Suppressor macrophage treated with lipopolysaccharide for 4 hours (primary cell): Measurements from ENCODE around the gene PBX1.

Experiments
- DNase-seq: peaks from one replicate; pipeline ENCODE4 v3.0.0-alpha.2; 2020

The PBX1 gene

GRCh38 chr1:164843743-164844500 lies 284.9 kb downstream of the PBX1 start:
- no peak for DNase-seq

DNA sequence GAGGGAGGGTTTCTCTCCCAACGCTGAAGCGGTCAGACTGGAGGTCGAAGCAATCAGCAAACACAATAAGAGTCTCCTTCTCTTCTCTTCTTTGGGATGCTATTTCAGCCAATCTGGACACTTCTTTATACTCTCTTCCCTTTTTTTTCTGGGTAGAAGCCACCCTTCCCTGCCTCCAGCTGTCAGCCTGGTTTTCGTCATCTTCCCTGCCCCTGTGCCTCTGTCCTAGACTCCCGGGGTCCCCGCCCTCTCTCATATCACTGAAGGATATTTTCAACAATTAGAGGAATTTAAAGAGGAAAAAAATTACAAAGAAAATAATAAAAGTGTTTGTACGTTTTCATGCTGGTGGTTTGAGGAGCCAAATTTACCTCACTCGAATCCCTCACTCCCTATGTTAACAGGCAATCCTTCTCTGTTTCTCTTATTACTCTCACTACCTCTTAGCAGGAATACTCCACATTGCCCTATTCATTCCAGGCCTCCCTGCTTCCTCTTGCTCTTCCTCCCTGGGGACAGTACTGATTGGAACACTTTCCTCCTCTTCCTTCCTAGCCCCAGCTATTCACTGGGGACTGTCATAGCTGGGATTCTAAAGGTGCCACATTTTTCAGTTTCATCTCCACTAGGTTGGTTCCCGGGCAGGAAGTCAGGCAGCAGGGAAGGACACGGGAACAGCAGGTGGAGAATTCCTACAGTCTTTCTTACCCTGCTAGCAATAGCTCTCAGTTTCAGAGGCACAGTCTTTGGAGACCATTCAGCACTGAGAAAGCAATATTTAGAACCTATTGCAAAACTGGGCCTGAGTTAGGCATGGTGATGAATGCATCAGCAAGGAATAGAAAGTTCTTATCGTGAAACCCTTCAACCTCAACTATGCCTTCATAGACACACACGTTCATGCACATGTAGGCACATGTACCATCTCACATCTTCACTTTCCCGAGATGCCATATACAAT lies 288.0 kb downstream of the PBX1 start:
- no peak for DNase-seq

- no peak for DNase-seq
Observed at GRCh38 chr1:164853146-164853545, 294.2 kb downstream of the PBX1 start.

DNA sequence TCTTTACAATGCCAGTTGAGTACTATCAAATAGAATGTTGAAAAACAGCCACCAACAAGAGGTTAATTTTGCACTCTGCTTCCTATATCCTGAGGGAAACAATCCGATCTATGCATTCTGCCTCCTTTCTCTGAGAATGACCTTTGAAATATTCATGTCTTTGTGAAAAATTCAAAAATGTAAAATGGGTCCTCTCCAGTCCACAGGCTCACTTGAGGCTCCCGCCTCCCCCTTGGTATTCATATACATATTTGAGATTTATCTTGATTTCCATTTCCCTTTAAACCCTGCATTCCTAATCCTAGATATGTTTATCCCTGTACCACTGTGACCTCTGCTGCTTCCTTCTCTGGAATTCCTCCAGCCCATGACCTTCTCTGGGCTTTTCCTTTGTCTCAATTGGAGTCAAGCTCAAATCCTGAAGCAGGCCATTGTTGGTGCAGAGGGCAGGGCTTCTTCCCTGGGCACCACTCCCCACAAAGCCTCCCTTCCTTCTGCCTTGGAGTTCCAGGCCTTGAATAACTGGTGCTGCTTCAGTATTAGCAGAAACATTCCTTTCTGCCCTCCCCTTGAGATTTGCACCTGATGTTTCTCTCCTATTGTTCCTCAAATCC lies 296.8 kb downstream of the PBX1 start:
- no peak for DNase-seq

DNA sequence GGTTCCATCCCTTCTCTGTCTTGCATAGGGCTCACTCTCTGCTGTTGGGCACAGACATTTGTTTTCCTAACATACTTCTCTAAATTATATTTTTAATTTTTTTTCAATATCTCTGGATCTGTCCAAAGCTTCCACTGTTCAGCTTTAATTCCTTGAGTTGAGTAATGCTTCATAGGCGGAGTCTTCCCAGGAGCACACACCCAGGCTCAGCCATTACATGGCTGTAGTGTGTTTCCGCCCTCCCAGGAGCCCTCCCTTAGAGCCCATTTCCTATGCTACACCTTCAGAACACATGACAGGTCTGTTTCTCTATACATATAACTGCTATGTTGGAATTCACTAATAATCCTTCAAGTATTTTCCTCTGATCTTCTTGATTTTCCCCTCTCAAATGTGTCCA lies 297.4 kb downstream of the PBX1 start:
- DNase-seq = no peak

DNA sequence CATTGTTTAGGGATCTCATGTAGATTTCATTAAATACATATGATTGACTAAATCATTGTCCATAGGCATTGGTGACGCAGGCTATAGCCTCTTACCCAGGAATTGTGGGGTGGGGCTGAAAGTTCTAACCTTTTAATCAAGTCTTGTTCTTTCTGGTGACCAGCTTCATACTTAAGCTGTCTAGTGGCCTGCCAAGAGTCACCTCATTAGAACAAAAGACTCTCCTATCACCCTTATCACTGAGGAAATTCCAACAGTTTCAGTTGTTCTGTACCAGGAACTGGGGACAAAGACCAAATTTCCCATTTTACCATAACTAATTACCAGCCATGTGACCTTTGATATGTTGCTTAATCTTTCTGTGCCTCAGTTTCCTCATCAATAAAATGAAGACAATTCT lies 298.5 kb downstream of the PBX1 start:
- DNase-seq = no peak

DNA sequence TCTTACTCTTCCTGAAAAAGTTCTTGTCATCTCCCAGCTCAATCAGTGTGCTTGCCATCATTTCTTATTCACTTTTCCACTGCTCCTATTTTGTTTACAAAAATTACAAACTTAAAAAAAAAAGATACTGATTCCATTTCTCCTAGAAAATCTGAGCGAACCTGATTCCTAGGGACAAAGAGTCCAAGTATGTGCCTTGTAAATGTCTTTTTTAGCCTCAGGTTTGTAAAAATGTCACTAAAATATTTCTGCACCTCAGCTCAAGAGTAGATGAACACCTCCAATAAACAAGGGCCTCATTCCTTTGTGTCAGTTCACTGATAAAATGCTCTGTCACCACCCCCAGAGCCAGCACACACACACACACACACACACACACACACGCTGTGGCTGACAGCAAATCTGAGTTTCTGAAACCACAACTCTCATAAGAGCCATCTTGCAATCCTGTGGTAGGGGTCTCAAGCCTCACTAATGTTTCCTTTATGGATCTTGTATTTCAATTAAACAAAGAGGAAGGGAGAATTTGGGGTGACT lies 299.2 kb downstream of the PBX1 start:
- DNase-seq = no peak

DNA sequence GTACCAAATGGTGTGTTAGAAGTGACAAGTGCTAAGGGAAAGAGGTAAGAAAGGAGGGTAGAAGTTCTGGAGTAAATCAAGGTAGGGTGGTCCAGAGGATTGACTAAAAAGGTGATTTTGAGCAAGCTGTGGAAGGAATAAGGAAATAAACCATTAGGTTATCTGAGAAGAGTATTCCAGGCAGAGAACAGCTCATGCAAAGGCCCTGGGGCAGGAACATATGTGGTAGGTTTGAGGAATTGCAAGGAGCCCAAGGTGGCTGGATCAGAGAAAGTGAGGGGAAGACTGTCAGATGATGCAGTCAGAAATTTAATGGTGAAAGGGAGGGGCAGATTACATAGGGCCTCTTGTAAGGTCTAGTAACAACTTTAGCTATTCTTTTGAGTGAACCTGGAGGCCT lies 302.6 kb downstream of the PBX1 start:
- no peak for DNase-seq

DNA sequence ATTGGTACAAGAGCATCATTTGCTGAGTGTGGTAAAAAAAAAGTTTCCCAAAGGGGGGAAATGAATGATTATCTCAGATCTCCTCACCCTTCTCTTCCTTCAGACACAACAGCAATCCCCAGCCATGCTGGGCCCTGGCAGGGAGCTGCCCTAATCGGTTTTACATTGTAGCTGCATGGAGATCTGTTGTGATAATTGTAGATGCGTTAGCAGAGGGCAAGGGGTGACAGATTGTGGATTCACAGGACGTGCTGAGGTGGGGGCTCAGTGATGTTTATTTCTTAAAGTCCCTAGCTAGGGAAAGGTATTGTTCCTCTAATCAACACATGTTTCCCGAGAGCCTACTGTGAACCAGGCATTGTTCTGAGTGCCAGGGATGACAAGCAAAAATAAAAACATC lies 304.1 kb downstream of the PBX1 start:
- DNase-seq = no peak

DNA sequence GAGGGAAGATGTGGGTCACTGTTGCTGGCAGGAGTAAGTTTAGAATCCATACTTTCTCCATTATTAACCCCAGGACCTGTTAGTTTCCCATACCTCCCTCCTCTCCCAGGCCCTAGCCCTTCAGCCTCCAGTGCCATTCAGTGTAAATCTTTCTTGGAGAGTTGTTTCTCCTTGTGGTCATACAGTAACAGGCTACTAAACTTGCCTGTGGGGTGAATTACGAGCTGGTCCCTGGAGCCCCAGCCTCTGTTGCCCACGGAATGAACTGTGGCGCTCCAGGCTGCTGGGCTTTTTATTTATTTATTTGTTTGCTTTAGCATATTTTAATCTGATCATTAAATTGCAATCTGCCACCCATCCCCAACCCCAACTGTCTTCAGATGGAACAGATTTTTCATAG lies 305.2 kb downstream of the PBX1 start:
- no peak for DNase-seq

DNA sequence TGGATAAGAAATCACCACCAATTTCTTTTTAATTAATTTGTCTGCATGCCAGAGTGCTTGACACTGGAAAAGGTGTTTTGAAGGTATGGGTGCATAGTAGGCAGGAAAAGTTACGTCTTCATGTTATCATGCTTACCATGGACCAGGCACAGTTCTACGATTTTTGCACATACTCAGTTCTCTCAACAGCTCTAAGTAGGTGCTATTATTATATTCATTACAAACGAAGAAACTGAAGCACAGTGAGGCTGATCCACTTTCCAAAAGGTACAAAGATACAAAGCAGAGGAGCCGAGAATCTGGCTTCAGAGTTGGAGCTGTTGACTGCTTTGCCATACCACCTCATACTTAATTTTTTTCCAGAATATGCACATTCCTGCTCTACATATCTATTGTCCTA lies 306.4 kb downstream of the PBX1 start:
- DNase-seq = no peak

DNA sequence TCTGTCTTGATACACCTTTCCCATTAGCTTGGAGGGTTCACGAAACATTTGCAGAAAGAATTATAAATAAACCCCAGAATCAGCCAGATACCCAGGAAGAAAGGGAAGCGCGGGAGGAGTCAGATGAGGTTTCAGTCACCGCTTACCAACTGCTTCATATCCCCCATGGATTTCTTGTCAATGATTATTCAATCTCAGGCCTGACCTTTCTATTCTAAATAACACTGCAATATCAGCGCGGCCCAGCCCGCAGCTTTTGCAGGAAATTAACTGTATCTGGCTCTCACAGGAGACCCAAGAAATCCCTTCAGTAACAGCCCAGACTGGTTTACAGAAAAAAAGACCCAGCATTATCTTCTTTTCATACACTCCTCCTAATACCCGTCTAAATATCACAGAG lies 308.6 kb downstream of the PBX1 start:
- DNase-seq = no peak

DNA sequence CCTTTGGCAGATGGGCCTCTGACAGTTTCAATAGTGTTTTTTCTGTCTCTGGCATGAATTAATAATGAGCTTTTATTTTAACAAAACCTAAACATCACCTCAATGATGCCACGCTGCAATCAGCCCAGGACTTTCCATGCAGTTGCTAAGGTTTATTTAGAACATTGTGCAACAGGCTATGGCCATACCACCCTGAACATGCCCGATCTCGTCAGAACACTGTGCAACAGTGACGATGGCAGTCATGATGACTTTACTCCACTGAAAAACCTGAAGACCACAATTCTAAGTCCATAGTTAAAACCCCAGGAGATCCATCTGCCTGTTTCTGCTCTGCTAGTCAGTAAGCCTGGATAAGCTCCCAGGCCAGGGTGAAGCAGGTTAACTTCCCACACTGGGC lies 310.0 kb downstream of the PBX1 start:
- no peak for DNase-seq

GRCh38 chr1:164875518-164875917 lies 316.5 kb downstream of the PBX1 start:
- DNase-seq = no peak

- no peak for DNase-seq
Observed at GRCh38 chr1:164876398-164877116, 317.6 kb downstream of the PBX1 start.

DNA sequence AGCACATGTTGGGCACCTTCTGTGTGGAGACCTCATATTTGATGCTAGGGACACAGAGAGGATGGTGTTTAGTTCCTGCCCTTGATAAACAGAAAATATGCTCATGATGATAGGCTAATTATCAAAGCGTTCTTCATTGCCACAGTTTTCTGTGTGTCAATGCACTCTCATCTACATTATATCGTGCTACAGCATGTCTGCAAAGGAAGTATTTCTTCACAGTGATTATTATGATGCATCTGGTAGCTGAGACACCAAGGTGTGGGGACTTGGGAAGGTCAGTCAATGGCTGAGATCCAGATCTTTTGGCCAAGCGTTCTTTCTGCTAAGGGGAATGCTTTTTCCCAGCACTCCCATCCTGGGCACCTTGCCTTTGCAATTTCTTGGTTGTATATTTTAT lies 321.2 kb downstream of the PBX1 start:
- DNase-seq = no peak

GRCh38 chr1:164880644-164881043 lies 321.7 kb downstream of the PBX1 start:
- no peak for DNase-seq

DNA sequence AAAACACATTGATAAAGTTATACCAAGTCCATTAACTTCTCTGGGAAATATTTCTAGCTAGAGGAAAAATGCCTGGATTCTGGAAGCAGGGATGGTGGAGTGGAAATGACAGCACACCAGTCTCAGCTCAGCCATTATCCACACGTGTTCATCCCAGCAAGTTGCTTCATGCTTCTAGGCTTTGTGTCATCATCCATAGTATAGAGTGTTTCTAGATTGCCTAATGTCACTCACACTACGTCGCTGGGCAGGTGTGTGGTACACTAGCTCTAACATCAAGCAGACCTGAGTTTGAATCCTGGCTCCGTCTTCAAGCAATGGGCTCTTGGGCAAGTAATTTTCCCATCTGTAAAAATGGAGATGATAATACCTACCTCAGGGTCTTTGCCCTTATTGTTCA lies 326.3 kb downstream of the PBX1 start:
- DNase-seq = no peak

DNA sequence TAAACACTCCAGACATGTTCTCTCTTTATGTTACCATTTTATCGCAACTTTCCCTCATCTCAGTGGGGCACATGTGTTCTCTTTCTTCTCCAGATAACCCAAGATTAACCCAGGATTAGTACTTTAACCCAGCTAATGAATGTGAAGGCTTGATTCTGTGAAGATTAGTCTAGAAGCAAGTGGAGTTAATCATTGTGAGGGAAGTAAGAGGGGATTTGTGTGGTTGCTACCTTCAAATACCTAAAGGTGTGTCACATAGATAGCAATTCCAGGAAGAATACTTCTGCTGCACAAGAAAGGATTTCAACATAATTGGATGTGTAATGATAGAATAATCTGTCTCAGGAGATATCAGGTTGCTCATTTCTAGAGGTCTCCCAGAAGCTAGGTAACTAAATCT lies 327.1 kb downstream of the PBX1 start:
- no peak for DNase-seq

DNA sequence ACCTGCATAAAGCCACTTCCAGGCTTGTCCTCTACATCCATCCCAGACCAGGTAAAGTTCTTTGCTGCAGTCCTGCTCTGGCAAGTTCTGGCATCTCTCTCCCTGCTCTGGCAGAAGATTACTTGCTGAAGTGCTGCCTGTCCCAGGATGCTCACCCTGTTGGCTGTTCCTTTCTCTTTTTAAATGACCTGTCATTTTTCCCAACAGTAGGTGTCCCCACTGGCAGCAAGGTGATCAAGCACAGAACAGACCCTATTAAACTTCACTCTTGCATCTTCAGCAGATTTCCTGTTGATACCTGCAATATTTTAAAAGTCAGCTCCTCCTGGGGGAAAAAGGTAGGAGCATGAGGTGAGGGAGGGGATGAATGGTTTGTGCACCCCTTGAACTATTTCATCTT lies 332.6 kb downstream of the PBX1 start:
- no peak for DNase-seq

- DNase-seq = no peak
Observed at GRCh38 chr1:164895026-164895912, 336.3 kb downstream of the PBX1 start.

DNA sequence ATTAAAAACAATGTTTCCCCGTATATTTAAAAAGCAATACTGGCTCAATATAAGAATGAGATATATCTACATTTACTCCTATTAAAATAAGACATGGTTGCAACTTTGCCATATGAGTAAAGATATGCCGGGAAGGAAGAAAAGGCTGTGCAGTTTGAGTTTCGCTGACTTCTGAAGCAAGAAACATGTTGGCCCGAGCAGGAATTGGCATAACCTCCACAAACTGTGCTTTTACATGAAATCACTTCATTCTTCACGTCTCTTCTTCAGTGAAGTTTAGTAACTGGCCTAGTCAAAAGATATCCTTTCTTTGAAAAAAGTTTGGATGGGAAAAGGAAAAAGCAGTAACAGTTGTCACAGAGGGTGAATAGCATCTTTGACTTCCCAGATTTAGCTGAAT lies 342.0 kb downstream of the PBX1 start:
- no peak for DNase-seq
